ENCODE data around the gene TP53BP2.
A peak's percentile ranks its signal among the peaks of the same experiment; 100 is the strongest.
"Not testable (repeated sequence)": the region's sequence is repeated elsewhere in the genome, so short reads cannot be mapped to it uniquely, and the experiment has no call there.

TP53BP2 gene

GRCh38 chr1:223742856-223743517, 102.8 kb downstream of the TP53BP2 start:
- Histone ChIP-seq H3K36me3 (ENCODE audit: insufficient read depth, low read length) (peaks cover 77% of the 10 kb centered on the region), H3K4me2 (ENCODE audit: low read length) (no peak overlapping the region), H3K9ac (ENCODE audit: low read depth, low read length) (no peak overlapping the region), H3K4me3 (ENCODE audit: low read length) (no peak overlapping the region), H3K27me3 (ENCODE audit: control insufficient read depth, insufficient read depth, low read length) (no peaks in the 10 kb centered on the region), H3K9me3 (replicated peaks; ENCODE audit: low read length) (no peaks in the 10 kb centered on the region), H3K4me1 (ENCODE audit: control insufficient read depth, insufficient read depth, low read length) (peaks cover 51% of the 10 kb centered on the region)

GRCh38 chr1:223741861-223742260, 103.9 kb downstream of the TP53BP2 start:
- H3K9ac ChIP-seq (ENCODE audit: low read depth, low read length), result no peak overlapping the region
- peaks cover 52% of the 10 kb centered on the region for H3K4me1 ChIP-seq (ENCODE audit: control insufficient read depth, insufficient read depth, low read length)
- no peak overlapping the region for H3K4me2 ChIP-seq (ENCODE audit: low read length)
- H3K4me3 ChIP-seq (ENCODE audit: low read length), result no peak overlapping the region
- no peaks in the 10 kb centered on the region for H3K9me3 ChIP-seq (replicated peaks; ENCODE audit: low read length)
- peaks cover 66% of the 10 kb centered on the region for H3K36me3 ChIP-seq (ENCODE audit: insufficient read depth, low read length)
- H3K27me3 ChIP-seq (ENCODE audit: control insufficient read depth, insufficient read depth, low read length), result no peaks in the 10 kb centered on the region

- H3K4me2 ChIP-seq (ENCODE audit: low read length); H3K9me3 ChIP-seq (replicated peaks; ENCODE audit: low read length); H3K9ac ChIP-seq (ENCODE audit: low read depth, low read length); H3K27me3 ChIP-seq (ENCODE audit: control insufficient read depth, insufficient read depth, low read length); H3K4me3 ChIP-seq (ENCODE audit: low read length): not testable (repeated sequence)
- Histone ChIP-seq H3K4me1 (ENCODE audit: control insufficient read depth, insufficient read depth, low read length) (peaks cover 52% of the 10 kb centered on the region), H3K36me3 (ENCODE audit: insufficient read depth, low read length) (peaks cover 58% of the 10 kb centered on the region)
These were observed 105.6 kb downstream of the TP53BP2 start for GRCh38 chr1:223740038-223740736.

- no peaks in the 10 kb centered on the region for H3K27me3 ChIP-seq (ENCODE audit: control insufficient read depth, insufficient read depth, low read length)
- H3K36me3 ChIP-seq (ENCODE audit: insufficient read depth, low read length), result peaks cover 58% of the 10 kb centered on the region
- no peaks in the 10 kb centered on the region for H3K9me3 ChIP-seq (replicated peaks; ENCODE audit: low read length)
- peaks cover 53% of the 10 kb centered on the region for H3K4me1 ChIP-seq (ENCODE audit: control insufficient read depth, insufficient read depth, low read length)
- no peak overlapping the region for H3K9ac ChIP-seq (ENCODE audit: low read depth, low read length)
- H3K4me3 ChIP-seq (ENCODE audit: low read length), result no peak overlapping the region
- no peak overlapping the region for H3K4me2 ChIP-seq (ENCODE audit: low read length)
These were observed 106.2 kb downstream of the TP53BP2 start for GRCh38 chr1:223739366-223740037.

- Histone ChIP-seq H3K27me3 (ENCODE audit: control insufficient read depth, insufficient read depth, low read length) (no peaks in the 10 kb centered on the region), H3K9ac (ENCODE audit: low read depth, low read length) (no peak overlapping the region), H3K4me1 (ENCODE audit: control insufficient read depth, insufficient read depth, low read length) (peaks cover 61% of the 10 kb centered on the region), H3K4me2 (ENCODE audit: low read length) (no peak overlapping the region), H3K9me3 (replicated peaks; ENCODE audit: low read length) (no peaks in the 10 kb centered on the region), H3K4me3 (ENCODE audit: low read length) (no peak overlapping the region), H3K36me3 (ENCODE audit: insufficient read depth, low read length) (peaks cover 57% of the 10 kb centered on the region)
These were observed 107.0 kb downstream of the TP53BP2 start for GRCh38 chr1:223738465-223739365.

GRCh38 chr1:223737342-223737741, 108.4 kb downstream of the TP53BP2 start:
- Histone ChIP-seq H3K36me3 (ENCODE audit: insufficient read depth, low read length) (peaks cover 65% of the 10 kb centered on the region), H3K9ac (ENCODE audit: low read depth, low read length) (peak overlapping the region; percentile 33), H3K4me3 (ENCODE audit: low read length) (no peak overlapping the region), H3K4me1 (ENCODE audit: control insufficient read depth, insufficient read depth, low read length) (peaks cover 63% of the 10 kb centered on the region), H3K4me2 (ENCODE audit: low read length) (peak overlapping the region; percentile 24), H3K27me3 (ENCODE audit: control insufficient read depth, insufficient read depth, low read length) (no peaks in the 10 kb centered on the region), H3K9me3 (replicated peaks; ENCODE audit: low read length) (no peaks in the 10 kb centered on the region)

GRCh38 chr1:223736638-223737037, 109.1 kb downstream of the TP53BP2 start:
- not testable (repeated sequence) for H3K4me3 ChIP-seq (ENCODE audit: low read length); H3K27me3 ChIP-seq (ENCODE audit: control insufficient read depth, insufficient read depth, low read length); H3K9ac ChIP-seq (ENCODE audit: low read depth, low read length); H3K4me2 ChIP-seq (ENCODE audit: low read length); H3K9me3 ChIP-seq (replicated peaks; ENCODE audit: low read length)
- Histone ChIP-seq H3K36me3 (ENCODE audit: insufficient read depth, low read length) (peaks cover 68% of the 10 kb centered on the region), H3K4me1 (ENCODE audit: control insufficient read depth, insufficient read depth, low read length) (peaks cover 68% of the 10 kb centered on the region)

- peak overlapping the region; percentile 11 for H3K9ac ChIP-seq (ENCODE audit: low read depth, low read length)
- H3K4me3 ChIP-seq (ENCODE audit: low read length), result no peak overlapping the region
- peaks cover 82% of the 10 kb centered on the region for H3K4me1 ChIP-seq (ENCODE audit: control insufficient read depth, insufficient read depth, low read length)
- peaks cover 60% of the 10 kb centered on the region for H3K36me3 ChIP-seq (ENCODE audit: insufficient read depth, low read length)
- peak overlapping the region; percentile 36 for H3K4me2 ChIP-seq (ENCODE audit: low read length)
- no peaks in the 10 kb centered on the region for H3K9me3 ChIP-seq (replicated peaks; ENCODE audit: low read length)
- H3K27me3 ChIP-seq (ENCODE audit: control insufficient read depth, insufficient read depth, low read length), result no peaks in the 10 kb centered on the region
These were observed 111.6 kb downstream of the TP53BP2 start for GRCh38 chr1:223733898-223734852.

GRCh38 chr1:223732993-223733798, 112.6 kb downstream of the TP53BP2 start:
- H3K4me1 ChIP-seq (ENCODE audit: control insufficient read depth, insufficient read depth, low read length), result peaks cover 76% of the 10 kb centered on the region
- no peaks in the 10 kb centered on the region for H3K9me3 ChIP-seq (replicated peaks; ENCODE audit: low read length)
- H3K9ac ChIP-seq (ENCODE audit: low read depth, low read length), result peak overlapping the region; percentile 11
- no peak overlapping the region for H3K4me3 ChIP-seq (ENCODE audit: low read length)
- peak overlapping the region; percentile 36 for H3K4me2 ChIP-seq (ENCODE audit: low read length)
- no peaks in the 10 kb centered on the region for H3K27me3 ChIP-seq (ENCODE audit: control insufficient read depth, insufficient read depth, low read length)
- H3K36me3 ChIP-seq (ENCODE audit: insufficient read depth, low read length), result peaks cover 60% of the 10 kb centered on the region
